ENCODE measurements around the gene ABHD2.

Gene ABHD2

DNA sequence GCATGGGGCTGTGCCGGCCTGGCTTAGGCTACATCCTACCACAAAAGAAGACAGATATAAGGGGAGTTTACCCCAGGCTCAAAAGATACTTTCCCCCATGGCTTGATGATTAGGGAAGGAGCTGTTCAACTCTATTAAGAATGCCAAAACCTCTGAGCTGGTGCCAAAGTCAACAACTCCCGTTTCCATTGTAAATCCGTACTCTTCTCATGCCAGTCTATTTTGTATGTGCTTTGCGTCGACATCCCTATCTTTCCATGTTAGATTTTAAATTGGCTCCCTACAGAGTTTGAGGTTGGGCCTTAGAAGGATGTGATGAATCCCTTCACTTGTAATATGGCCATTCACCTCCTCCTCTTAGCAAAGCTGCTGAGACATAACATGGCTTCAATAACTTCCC lies 86.2 kb downstream of the ABHD2 start:
- H3K27me3 ChIP-seq (replicated peaks; ENCODE audit: control insufficient read depth, insufficient read depth, low read length, poor library complexity, severe bottlenecking) = no peaks in the 10 kb centered on the region
- peaks cover 40% of the 10 kb centered on the region for H3K36me3 ChIP-seq (ENCODE audit: control insufficient read depth, insufficient read depth, low read length)
- DNase-seq = no peak

DNA sequence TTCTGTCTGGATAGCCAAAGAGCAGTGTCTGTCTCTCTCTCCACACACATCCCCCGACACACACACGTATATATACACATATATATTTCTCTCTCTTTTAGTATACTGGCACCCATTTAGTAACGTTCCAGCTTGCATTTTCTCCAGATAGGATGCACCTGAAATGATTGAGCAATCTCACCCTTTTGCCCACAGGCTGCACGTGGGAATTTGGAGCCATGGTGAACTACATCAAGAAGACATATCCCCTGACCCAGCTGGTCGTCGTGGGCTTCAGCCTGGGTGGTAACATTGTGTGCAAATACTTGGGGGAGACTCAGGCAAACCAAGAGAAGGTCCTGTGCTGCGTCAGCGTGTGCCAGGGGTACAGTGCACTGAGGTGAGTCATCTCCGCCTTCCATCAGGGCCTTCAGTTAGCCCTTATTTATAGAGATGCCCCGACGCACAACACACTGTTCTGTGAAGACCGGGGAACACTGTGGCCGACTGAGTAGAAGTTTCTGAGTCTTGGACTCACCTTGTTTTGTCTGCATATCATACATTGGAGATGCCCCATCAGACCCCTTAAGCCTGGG lies 87.4 kb downstream of the ABHD2 start:
- Histone ChIP-seq H3K4me1 (ENCODE audit: control insufficient read depth, insufficient read depth, low read length, poor library complexity, severe bottlenecking) (peaks cover 3% of the 10 kb centered on the region), H3K4me3 (ENCODE audit: insufficient read depth, low read depth, low read length, poor library complexity, severe bottlenecking) (no peak overlapping the region), H3K36me3 (ENCODE audit: control insufficient read depth, insufficient read depth, low read length) (peaks cover 46% of the 10 kb centered on the region), H3K27ac (ENCODE audit: insufficient read depth, low read length, poor library complexity, severe bottlenecking) (no peak overlapping the region), H3K9me3 (ENCODE audit: control insufficient read depth, low read length) (no peaks in the 10 kb centered on the region), H3K27me3 (replicated peaks; ENCODE audit: control insufficient read depth, insufficient read depth, low read length, poor library complexity, severe bottlenecking) (no peaks in the 10 kb centered on the region)
- no peak for DNase-seq

More for the DNA sequence above, 86.2 kb downstream of the ABHD2 start:
- no peaks in the 10 kb centered on the region for H3K9me3 ChIP-seq (ENCODE audit: control insufficient read depth, low read length)
- peaks cover 3% of the 10 kb centered on the region for H3K4me1 ChIP-seq (ENCODE audit: control insufficient read depth, insufficient read depth, low read length, poor library complexity, severe bottlenecking)
- H3K27ac ChIP-seq (ENCODE audit: insufficient read depth, low read length, poor library complexity, severe bottlenecking) = no peak overlapping the region
- H3K4me3 ChIP-seq (ENCODE audit: insufficient read depth, low read depth, low read length, poor library complexity, severe bottlenecking) = no peak overlapping the region

DNA sequence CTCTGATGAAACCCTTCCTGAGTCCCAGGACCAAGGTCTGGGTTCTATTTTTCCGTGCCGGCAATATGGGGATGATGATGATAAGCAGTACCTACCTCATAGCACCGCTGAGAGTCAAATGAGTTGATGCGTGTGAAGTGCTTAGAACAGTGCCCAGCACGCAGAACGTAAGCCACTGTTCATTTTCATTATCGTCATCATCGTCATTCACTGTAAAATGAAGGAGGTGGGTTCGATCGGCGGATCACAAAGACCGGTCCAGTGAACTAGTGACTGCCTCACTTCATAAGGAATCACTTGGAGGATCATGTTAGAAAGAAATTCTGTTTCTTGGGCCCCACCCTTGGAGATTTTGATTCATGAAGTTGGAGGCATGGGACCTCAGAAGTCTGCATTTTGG lies 88.9 kb downstream of the ABHD2 start:
- Histone ChIP-seq H3K4me1 (ENCODE audit: control insufficient read depth, insufficient read depth, low read length, poor library complexity, severe bottlenecking) (peaks cover 3% of the 10 kb centered on the region), H3K9me3 (ENCODE audit: control insufficient read depth, low read length) (no peaks in the 10 kb centered on the region), H3K27me3 (replicated peaks; ENCODE audit: control insufficient read depth, insufficient read depth, low read length, poor library complexity, severe bottlenecking) (no peaks in the 10 kb centered on the region), H3K4me3 (ENCODE audit: insufficient read depth, low read depth, low read length, poor library complexity, severe bottlenecking) (no peak overlapping the region), H3K27ac (ENCODE audit: insufficient read depth, low read length, poor library complexity, severe bottlenecking) (no peak overlapping the region), H3K36me3 (ENCODE audit: control insufficient read depth, insufficient read depth, low read length) (peaks cover 45% of the 10 kb centered on the region)
- no peak for DNase-seq

DNA sequence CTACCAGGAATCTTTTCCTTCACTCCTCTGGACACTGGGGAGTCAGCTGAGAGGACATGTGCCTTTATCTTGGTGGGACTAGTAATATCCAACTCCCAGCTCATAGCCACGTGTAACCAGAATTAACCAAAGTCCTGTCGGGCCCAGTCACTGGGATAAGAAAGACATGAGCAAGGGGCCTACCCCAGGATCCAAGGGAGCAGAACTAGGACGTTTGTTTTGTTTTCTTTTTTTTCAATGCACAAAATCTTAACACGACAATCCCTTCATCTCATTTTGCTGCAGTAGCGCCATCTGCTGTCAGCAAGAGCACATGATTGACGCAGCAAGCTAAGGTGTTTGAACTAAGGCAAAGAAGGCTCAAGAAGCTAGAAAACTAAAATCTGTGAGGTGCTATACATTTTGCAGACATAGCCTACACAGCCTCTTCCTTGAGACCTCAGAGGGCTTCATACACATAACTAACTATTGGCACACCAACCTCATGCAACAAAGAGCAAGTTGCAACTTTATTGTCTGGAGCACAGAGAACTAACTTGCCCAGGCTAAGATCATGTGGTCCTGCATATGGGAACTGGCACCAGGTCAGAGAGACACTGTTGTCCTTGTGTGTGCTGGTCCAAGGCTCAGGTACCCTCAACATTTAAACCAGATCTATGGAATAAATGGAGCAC lies 89.5 kb downstream of the ABHD2 start:
- Histone ChIP-seq H3K27me3 (replicated peaks; ENCODE audit: control insufficient read depth, insufficient read depth, low read length, poor library complexity, severe bottlenecking) (no peaks in the 10 kb centered on the region), H3K4me1 (ENCODE audit: control insufficient read depth, insufficient read depth, low read length, poor library complexity, severe bottlenecking) (peaks cover 3% of the 10 kb centered on the region), H3K4me3 (ENCODE audit: insufficient read depth, low read depth, low read length, poor library complexity, severe bottlenecking) (no peak overlapping the region), H3K27ac (ENCODE audit: insufficient read depth, low read length, poor library complexity, severe bottlenecking) (no peak overlapping the region), H3K36me3 (ENCODE audit: control insufficient read depth, insufficient read depth, low read length) (peaks cover 43% of the 10 kb centered on the region), H3K9me3 (ENCODE audit: control insufficient read depth, low read length) (no peaks in the 10 kb centered on the region)
- peak; percentile 6 to 44 (median 15) for DNase-seq

DNA sequence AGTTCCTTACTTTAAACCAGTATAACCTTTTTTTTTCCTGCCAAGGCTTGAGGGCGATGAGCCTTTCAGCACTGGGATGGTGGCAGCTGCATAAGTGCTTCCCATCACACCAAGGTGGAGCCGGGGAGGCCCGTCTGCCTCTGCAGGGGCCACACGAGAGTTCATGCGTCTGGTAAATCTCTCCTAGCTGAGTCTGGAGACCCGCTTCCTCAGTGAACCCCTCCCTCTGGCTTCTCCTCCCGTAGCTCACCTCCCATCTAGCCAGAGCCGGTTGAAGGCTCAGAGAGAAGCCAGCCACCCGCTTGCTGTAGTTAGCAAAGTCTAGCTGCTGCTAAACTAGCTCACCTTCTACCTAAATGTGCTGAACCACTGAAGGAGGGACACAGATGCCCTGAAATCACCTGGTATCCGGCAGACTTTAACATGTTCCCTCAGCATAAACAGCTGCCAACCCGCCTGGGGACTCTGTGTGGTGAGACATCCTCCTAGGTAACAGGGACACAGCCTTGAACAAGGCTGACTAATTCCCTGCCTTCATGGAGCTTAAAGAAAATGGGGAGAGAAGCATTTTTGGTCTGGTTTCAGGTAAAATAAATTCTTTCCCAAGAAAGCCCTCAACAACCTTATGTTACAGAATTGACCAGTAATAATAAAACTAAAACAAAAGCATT lies 90.2 kb downstream of the ABHD2 start:
- DNase-seq = no peak

DNA sequence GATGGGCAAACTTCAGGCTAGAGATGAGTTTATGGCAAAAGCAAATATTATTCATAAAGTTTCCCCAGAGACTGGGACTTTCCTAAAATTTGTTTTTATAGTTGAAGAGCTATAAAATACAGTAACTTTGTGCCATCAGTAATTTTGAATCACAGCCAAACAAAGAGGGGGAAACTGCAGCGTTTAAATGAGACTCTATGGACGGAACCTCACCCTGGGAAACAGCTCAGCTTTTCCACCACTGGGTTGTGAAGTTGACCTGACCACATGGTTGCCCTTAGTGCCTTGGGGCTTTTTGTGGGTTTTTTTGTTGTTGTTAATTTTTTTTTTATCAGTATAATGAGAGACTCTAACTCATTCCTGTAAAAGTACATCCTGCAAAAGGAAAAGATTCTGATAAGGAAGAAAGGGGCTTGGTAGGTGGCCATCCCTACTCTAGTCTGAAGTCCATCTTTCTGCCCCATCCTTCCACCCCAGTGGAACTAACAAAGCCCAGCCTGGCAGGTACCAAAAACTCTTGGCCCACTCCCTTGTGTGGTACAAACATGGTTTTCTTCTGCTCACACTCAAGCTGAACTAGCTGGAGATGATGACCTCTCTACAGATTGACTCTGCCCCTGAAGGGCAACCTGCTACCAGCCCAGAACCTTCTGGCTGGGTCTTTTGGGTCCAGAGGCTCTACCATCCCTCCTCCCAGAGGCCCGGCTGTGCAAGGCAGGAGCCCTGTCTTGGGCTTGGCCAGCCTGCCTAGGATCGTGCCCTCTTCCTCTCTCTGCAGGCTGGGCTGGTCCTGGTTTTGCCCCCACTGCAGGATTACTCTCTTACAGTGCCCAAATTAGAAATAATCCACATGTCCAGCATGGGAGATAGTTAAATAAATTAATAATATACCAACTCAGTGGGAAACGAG lies 92.0 kb downstream of the ABHD2 start:
- DNase-seq = no peak
- no peaks in the 10 kb centered on the region for H3K27me3 ChIP-seq (replicated peaks; ENCODE audit: control insufficient read depth, insufficient read depth, low read length, poor library complexity, severe bottlenecking)
- H3K36me3 ChIP-seq (ENCODE audit: control insufficient read depth, insufficient read depth, low read length) = peaks cover 54% of the 10 kb centered on the region
- H3K27ac ChIP-seq (ENCODE audit: insufficient read depth, low read length, poor library complexity, severe bottlenecking) = no peak overlapping the region
- no peak overlapping the region for H3K4me3 ChIP-seq (ENCODE audit: insufficient read depth, low read depth, low read length, poor library complexity, severe bottlenecking)
- H3K4me1 ChIP-seq (ENCODE audit: control insufficient read depth, insufficient read depth, low read length, poor library complexity, severe bottlenecking) = peaks cover 3% of the 10 kb centered on the region
- no peaks in the 10 kb centered on the region for H3K9me3 ChIP-seq (ENCODE audit: control insufficient read depth, low read length)

More for the DNA sequence above, 90.2 kb downstream of the ABHD2 start:
- Histone ChIP-seq H3K27ac (ENCODE audit: insufficient read depth, low read length, poor library complexity, severe bottlenecking) (no peak overlapping the region), H3K36me3 (ENCODE audit: control insufficient read depth, insufficient read depth, low read length) (peaks cover 43% of the 10 kb centered on the region), H3K27me3 (replicated peaks; ENCODE audit: control insufficient read depth, insufficient read depth, low read length, poor library complexity, severe bottlenecking) (no peaks in the 10 kb centered on the region), H3K4me3 (ENCODE audit: insufficient read depth, low read depth, low read length, poor library complexity, severe bottlenecking) (no peak overlapping the region), H3K4me1 (ENCODE audit: control insufficient read depth, insufficient read depth, low read length, poor library complexity, severe bottlenecking) (peaks cover 3% of the 10 kb centered on the region), H3K9me3 (ENCODE audit: control insufficient read depth, low read length) (no peaks in the 10 kb centered on the region)

DNA sequence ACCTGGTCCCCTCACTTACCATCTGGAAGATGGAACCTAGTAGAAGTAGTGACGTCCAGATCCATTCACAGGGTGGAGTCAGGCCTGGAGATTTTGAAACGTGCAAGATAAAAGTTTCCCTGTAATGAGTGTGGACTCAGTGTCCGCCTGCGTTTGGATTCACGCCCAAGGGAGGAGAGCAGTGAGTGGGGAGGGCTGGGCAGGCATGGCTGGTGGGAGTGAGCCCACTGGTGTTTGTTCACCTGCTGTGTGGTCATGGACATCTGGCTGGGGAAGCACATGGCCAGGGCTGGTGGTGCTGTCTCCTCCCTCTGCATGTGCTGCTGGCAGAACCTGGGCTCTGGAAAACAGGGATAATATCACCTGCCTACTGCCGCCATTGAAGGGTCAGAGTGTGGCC lies 96.1 kb downstream of the ABHD2 start:
- DNase-seq = no peak
- Histone ChIP-seq H3K36me3 (ENCODE audit: control insufficient read depth, insufficient read depth, low read length) (peaks cover 54% of the 10 kb centered on the region), H3K4me1 (ENCODE audit: control insufficient read depth, insufficient read depth, low read length, poor library complexity, severe bottlenecking) (no peaks in the 10 kb centered on the region), H3K27ac (ENCODE audit: insufficient read depth, low read length, poor library complexity, severe bottlenecking) (no peak overlapping the region), H3K9me3 (ENCODE audit: control insufficient read depth, low read length) (no peaks in the 10 kb centered on the region), H3K4me3 (ENCODE audit: insufficient read depth, low read depth, low read length, poor library complexity, severe bottlenecking) (no peak overlapping the region), H3K27me3 (replicated peaks; ENCODE audit: control insufficient read depth, insufficient read depth, low read length, poor library complexity, severe bottlenecking) (no peaks in the 10 kb centered on the region)

DNA sequence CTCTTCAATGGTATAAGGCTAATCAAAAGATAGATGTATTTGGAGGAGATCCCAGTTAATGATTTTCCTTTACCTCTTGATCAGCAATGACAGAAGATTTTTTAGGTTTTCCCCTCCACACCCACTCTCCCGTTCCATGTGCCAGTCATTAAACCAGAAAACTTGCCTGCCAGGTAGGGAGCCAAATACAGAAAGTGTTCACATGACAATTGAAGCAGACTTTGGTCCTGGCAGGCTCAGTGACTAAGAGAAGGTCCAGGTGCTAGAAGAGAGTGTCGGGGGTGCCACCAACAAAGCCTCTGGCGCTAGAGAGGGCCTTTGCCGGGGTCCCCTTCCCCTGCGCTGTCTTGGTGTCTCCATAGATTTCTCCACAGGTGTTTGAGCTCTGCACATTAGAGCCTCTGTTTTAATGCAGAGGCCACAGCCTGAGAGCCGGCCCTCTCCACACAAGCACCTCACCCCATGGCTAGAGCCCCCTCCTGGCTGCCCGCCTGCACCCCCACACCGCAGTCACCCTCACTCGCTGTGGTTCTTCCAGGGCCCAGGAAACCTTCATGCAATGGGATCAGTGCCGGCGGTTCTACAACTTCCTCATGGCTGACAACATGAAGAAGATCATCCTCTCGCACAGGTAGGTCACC lies 96.8 kb downstream of the ABHD2 start:
- H3K4me3 ChIP-seq (ENCODE audit: insufficient read depth, low read depth, low read length, poor library complexity, severe bottlenecking) = no peak overlapping the region
- H3K36me3 ChIP-seq (ENCODE audit: control insufficient read depth, insufficient read depth, low read length) = peaks cover 56% of the 10 kb centered on the region
- H3K27me3 ChIP-seq (replicated peaks; ENCODE audit: control insufficient read depth, insufficient read depth, low read length, poor library complexity, severe bottlenecking) = no peaks in the 10 kb centered on the region
- H3K9me3 ChIP-seq (ENCODE audit: control insufficient read depth, low read length) = no peaks in the 10 kb centered on the region
- H3K27ac ChIP-seq (ENCODE audit: insufficient read depth, low read length, poor library complexity, severe bottlenecking) = no peak overlapping the region
- no peak for DNase-seq
- no peaks in the 10 kb centered on the region for H3K4me1 ChIP-seq (ENCODE audit: control insufficient read depth, insufficient read depth, low read length, poor library complexity, severe bottlenecking)

DNA sequence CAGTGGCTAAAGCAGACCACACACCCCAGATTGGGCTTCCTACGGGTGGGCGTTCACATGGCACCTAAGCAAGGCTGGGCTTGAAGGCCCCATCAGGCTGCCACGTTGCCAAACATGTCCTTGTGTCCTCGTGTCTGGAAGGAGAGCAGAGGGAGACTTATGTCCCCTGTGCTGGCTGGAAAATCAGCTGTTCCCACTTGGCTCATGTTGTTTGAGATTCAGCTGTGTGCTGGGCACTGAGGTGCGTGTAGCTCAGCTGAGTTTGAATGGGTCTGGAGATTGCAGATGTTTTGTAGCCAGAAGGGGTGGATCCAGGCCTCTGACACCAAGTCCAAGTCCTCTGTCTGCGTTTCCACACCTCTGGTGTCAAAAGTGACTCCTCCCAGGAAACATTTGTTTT lies 98.5 kb downstream of the ABHD2 start:
- H3K36me3 ChIP-seq (ENCODE audit: control insufficient read depth, insufficient read depth, low read length) = peaks cover 67% of the 10 kb centered on the region

More for the DNA sequence above, 98.5 kb downstream of the ABHD2 start:
- DNase-seq = no peak
- Histone ChIP-seq H3K4me3 (ENCODE audit: insufficient read depth, low read depth, low read length, poor library complexity, severe bottlenecking) (no peak overlapping the region), H3K27me3 (replicated peaks; ENCODE audit: control insufficient read depth, insufficient read depth, low read length, poor library complexity, severe bottlenecking) (no peaks in the 10 kb centered on the region), H3K9me3 (ENCODE audit: control insufficient read depth, low read length) (no peaks in the 10 kb centered on the region), H3K27ac (ENCODE audit: insufficient read depth, low read length, poor library complexity, severe bottlenecking) (no peak overlapping the region), H3K4me1 (ENCODE audit: control insufficient read depth, insufficient read depth, low read length, poor library complexity, severe bottlenecking) (no peaks in the 10 kb centered on the region)
